Measurements from ENCODE around the gene STOML3.

STOML3 gene

DNA sequence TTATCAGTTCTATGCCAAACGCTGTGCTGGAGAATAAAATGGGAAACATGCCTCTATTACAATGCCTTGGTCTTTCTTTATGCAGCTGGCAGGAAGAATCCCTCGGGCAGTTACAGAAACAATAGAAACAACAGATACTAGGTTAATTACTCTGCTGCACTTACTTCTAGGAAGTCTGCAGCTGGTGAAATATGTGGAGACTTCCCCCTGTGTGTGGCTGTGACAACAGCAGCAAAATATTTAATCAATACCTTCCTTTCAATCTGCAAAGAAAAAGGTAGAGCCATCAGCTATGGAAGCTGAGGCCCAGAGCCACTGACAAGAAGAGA lies 9.9 kb downstream of the STOML3 start:
- no peak for DNase-seq (ENCODE audit: low read depth)

- no peak for DNase-seq (ENCODE audit: low read depth)
These were observed 10.5 kb downstream of the STOML3 start for GRCh38 chr13:38979891-38980749.

GRCh38 chr13:38970380-38971051 lies 20.1 kb downstream of the STOML3 start:
- DNase-seq (ENCODE audit: low read depth): no peak

DNA sequence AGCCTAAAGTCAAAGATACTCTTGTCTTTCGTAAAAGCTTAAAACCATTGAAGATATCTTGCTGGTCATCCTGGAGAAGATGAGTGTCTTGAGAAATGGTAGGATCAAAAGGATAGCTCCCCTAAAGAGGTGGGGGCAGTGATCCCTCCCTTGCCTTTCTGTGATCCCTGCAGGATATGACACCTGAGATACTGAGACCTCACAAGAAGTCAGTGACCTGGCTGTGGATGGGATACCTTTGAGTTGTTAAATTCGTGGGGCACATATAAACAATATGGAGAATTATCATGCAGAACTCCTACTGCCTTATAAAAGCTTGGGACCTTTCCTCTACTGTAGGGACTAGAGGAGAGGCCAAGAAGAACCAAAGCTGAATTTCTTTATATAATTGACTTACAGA lies 21.4 kb downstream of the STOML3 start:
- no peak for DNase-seq (ENCODE audit: low read depth)

GRCh38 chr13:38967446-38967845 lies 23.2 kb downstream of the STOML3 start:
- no peak for DNase-seq (ENCODE audit: low read depth)

DNA sequence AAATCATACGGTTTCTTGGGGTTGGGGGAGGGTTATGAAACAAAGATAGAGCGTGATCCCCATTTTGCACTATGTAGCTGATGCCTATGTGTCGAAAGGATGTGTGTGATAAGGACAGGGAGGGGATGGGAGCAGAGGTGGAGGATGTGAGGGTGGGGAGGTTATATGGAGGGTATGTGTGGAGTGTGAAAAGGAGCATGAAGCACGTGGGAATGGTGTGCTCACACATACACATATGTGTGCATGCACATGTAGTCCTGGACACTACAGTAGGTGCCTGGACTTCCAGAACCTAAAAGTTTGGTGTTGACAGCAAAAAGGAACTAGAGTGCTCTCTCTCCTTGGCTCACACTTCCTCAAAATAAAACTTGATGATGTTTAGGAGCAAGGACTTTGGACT lies 25.4 kb downstream of the STOML3 start:
- DNase-seq (ENCODE audit: low read depth): no peak

DNA sequence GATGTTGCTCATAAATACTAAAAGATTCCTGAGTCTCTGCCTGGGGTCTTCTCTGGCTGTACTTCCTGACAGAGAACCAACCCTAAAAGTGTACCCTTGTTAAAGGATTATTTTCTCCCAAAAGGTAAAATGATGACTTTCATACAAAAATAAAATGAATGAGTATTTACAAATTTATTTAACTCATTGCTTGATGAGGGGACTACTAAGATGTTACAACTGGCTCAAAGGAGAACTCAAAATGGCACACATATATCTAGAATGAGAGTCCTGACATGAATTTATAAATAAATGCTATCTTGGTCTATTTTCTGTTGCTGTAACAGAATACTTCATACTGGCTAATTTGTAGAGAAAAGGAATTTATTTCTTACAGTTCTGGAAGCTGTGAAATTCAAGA lies 30.5 kb downstream of the STOML3 start:
- DNase-seq (ENCODE audit: low read depth): no peak

DNA sequence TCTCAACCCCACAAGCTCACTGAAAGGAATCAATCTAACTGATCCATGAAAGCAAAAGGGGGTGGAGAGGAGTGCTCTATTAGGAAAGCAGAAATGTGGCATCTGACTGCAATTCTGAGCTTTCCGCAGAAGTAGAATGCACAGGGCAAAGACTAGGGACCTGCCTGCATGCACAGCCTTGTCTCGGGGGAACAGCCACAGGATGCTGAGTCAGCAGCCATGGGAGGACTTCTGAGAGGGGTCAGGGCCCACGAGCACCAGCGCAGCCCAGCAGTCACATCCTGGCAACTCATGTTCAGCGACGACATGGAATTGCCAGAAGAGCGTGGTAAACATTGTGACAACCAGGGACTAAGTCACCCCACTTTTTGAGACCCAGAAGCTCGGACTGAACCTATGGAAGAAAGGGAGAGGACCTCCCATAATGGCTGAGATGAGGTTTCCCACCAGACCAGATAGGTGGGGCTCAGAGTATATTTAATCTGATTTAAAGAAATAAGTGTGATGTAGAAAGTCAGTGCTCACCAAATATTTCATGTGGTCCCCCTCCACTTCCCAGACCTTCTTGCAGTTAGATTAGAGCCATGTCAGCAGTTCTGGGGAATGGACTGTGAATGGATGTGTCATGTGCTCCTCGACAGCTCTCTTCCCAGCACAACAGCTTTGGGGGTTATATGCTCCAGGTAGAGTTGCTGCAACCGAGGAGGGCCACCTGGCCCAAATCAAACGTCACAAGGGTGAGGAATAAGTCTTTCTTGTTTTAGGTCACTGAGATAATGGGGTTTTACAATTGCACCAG lies 32.6 kb downstream of the STOML3 start:
- DNase-seq (ENCODE audit: low read depth): no peak

DNA sequence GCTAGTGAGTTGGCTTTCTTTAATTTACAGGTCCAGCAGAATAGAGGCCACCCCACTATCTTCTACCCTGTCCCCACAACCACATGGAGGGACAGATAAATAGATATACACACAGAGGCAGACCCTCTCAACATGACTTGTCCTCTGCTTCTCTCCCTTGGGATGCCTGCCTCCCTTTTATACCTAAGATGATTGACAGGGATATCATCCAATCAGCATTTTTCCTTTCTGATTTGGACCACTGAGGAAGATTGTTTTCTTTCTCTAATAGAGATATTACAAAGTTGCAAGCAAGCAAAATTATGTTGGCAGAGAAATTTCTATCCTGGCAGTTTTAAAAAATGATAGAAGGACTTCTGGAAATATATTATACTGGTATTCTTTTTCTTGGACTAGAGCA lies 35.8 kb downstream of the STOML3 start:
- DNase-seq (ENCODE audit: low read depth): no peak

DNA sequence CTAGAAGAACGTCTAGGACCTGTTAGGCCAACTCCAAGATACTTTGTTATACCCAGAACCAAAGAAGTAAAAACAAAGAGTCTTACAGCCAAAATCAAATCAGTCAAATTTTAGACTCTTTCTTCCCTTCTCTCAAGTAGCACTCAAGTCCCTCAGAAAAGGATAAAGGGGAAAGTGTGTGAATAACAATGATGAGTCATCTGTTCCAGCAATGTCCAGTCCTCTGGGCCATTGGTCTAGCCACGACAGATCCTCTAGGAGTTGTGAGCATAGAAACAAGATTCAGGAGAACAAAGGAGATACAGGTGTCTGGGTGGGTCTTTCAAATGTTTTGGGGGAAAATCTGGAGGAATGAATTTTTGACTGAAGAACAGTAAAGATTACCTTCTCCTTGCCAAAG lies 36.3 kb downstream of the STOML3 start:
- no peak for DNase-seq (ENCODE audit: low read depth)

GRCh38 chr13:38952827-38953226 lies 37.8 kb downstream of the STOML3 start:
- no peak for DNase-seq (ENCODE audit: low read depth)

GRCh38 chr13:38951525-38952313 lies 38.9 kb downstream of the STOML3 start:
- no peak for DNase-seq (ENCODE audit: low read depth)

DNA sequence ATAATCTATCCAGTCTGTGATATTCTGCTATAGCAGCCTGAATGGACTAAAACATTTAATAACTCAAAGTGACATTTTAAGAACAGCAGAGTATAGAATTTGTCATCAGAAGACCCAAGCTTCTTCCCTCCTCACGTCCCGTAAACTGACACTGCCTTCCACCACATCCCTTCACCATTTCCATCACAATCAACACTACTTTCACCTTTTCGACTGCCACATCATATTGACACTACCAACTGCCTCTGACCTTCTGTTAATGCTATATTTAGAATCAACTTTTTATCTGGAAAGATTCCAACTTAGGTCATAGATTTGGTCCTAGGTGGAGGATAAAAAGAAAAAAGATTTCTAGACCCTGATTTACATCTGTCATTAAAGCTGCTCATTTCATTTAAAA lies 39.6 kb downstream of the STOML3 start:
- no peak for DNase-seq (ENCODE audit: low read depth)

GRCh38 chr13:38947054-38947453 lies 43.6 kb downstream of the STOML3 start:
- DNase-seq (ENCODE audit: low read depth): no peak

GRCh38 chr13:38944219-38944618 lies 46.4 kb downstream of the STOML3 start:
- no peak for DNase-seq (ENCODE audit: low read depth)

DNA sequence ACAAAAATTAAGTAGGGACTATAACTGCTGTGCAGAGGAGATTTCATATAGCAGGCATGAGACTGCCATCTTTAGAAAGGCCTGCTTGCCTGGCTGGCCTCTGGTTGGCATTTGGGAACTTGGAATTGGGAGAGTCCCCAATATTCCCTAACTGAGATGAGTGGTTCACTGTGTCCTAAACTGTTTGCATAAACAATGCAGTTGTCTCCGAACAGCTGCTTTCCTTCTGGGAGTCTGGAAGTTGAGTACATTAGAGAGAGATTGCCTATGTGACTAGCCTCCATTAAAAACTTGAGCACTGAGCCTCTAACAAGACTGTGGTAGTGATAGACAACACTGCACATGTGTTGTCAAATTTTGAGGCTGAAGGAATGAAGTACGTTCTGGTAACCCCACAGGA lies 47.4 kb downstream of the STOML3 start:
- no peak for DNase-seq (ENCODE audit: low read depth)

DNA sequence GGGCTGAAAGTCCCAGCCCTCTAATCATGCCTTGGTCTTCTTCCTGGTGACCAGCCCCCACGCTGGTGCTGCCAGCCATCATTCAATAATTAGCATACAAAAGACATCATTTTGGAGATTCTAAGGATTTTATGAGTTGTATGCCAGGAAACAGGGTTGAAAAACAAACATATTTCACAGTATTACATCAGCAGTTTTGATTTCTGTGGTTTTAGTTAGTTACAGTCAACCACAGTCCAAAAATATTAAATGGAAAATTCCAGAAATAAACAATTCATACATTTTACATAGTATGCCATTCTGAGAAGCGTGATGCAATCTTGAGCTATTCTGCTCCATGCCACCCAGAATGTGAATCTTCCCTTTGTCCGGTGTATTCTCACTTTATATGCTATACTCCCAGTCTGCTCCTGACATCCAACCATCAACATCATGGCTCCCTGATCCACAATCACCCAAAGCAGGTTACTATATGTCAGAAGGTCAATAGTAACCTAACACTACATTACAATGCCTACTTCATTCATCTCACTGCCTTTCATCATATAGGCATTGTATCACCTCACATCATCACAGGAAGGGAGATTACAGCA lies 49.2 kb downstream of the STOML3 start:
- DNase-seq (ENCODE audit: low read depth): no peak

DNA sequence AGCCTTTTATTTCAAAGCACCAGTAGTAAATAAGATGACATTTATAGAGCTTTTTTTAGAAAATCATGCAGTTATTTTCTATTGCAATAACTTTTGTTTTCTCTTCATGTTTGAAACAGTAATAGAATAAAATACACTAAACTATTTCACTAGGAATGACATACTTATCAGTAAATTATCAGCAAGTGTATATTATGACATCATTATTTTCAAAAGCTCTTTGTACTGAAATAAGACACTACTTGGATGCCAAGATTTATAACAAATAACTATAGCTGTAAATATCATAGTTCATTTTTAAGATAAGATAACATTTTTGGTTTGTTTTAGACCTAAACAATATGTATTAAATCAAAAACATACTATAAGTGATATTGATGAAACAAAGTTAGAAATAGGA lies 56.8 kb downstream of the STOML3 start:
- no peak for DNase-seq (ENCODE audit: low read depth)

GRCh38 chr13:38922170-38922569 lies 68.5 kb downstream of the STOML3 start:
- no peak for DNase-seq (ENCODE audit: low read depth)

GRCh38 chr13:38921081-38921480 lies 69.5 kb downstream of the STOML3 start:
- no peak for DNase-seq (ENCODE audit: low read depth)

Data from amniotic epithelial cell (primary cell).